ENCODE measurements around the gene FAM217A.

FAM217A gene

GRCh38 chr6:4055420-4056041 lies 23.4 kb downstream of the FAM217A start:
- no peak overlapping the region for H3K4me3 ChIP-seq (ENCODE audit: low read length)
- no peak for DNase-seq (ENCODE audit: low read depth, low spot score)
- peaks cover 9% of the 10 kb centered on the region; the same call in 1 of the 2 replicates for H3K36me3 ChIP-seq (ENCODE audit: control insufficient read depth, insufficient read depth, low read length)
- H3K27me3 ChIP-seq (ENCODE audit: control insufficient read depth, insufficient read depth, low read length) = no peaks in the 10 kb centered on the region
- H3K4me1 ChIP-seq (ENCODE audit: control insufficient read depth, insufficient read depth, low read length) = no peaks in the 10 kb centered on the region
- no peaks in the 10 kb centered on the region for H3K9me3 ChIP-seq (ENCODE audit: control insufficient read depth, insufficient read depth, low read length)
- H3K27ac ChIP-seq (ENCODE audit: low read length) = no peak overlapping the region
- WGBS (ENCODE audit: insufficient coverage, insufficient read length) = no CpG with 5 or more reads among the region's 2 CpGs

GRCh38 chr6:4049246-4049645 lies 29.7 kb downstream of the FAM217A start:
- H3K27ac ChIP-seq (ENCODE audit: low read length) = no peak overlapping the region
- DNase-seq (ENCODE audit: low read depth, low spot score) = no peak
- H3K4me1 ChIP-seq (ENCODE audit: control insufficient read depth, insufficient read depth, low read length) = no peaks in the 10 kb centered on the region
- H3K9me3 ChIP-seq (ENCODE audit: control insufficient read depth, insufficient read depth, low read length) = no peaks in the 10 kb centered on the region
- H3K4me3 ChIP-seq (ENCODE audit: low read length) = no peak overlapping the region
- no CpG with 5 or more reads among the region's 6 CpGs for WGBS (ENCODE audit: insufficient coverage, insufficient read length)
- no peaks in the 10 kb centered on the region for H3K27me3 ChIP-seq (ENCODE audit: control insufficient read depth, insufficient read depth, low read length)
- H3K36me3 ChIP-seq (ENCODE audit: control insufficient read depth, insufficient read depth, low read length) = peaks cover 13% of the 10 kb centered on the region; the same call in 1 of the 2 replicates

GRCh38 chr6:4041480-4041879 lies 37.5 kb downstream of the FAM217A start:
- no peak overlapping the region for H3K4me3 ChIP-seq (ENCODE audit: low read length)
- H3K4me1 ChIP-seq (ENCODE audit: control insufficient read depth, insufficient read depth, low read length) = no peaks in the 10 kb centered on the region
- no peaks in the 10 kb centered on the region for H3K27me3 ChIP-seq (ENCODE audit: control insufficient read depth, insufficient read depth, low read length)
- peaks cover 18% of the 10 kb centered on the region; the same call in 1 of the 2 replicates for H3K36me3 ChIP-seq (ENCODE audit: control insufficient read depth, insufficient read depth, low read length)
- no peak for DNase-seq (ENCODE audit: low read depth, low spot score)
- no peaks in the 10 kb centered on the region for H3K9me3 ChIP-seq (ENCODE audit: control insufficient read depth, insufficient read depth, low read length)
- no peak overlapping the region for H3K27ac ChIP-seq (ENCODE audit: low read length)

- no peaks in the 10 kb centered on the region for H3K9me3 ChIP-seq (ENCODE audit: control insufficient read depth, insufficient read depth, low read length)
- H3K4me3 ChIP-seq (ENCODE audit: low read length) = no peak overlapping the region
- H3K27me3 ChIP-seq (ENCODE audit: control insufficient read depth, insufficient read depth, low read length) = no peaks in the 10 kb centered on the region
- no peak overlapping the region for H3K27ac ChIP-seq (ENCODE audit: low read length)
- H3K4me1 ChIP-seq (ENCODE audit: control insufficient read depth, insufficient read depth, low read length) = no peaks in the 10 kb centered on the region
- peaks cover 18% of the 10 kb centered on the region; the same call in 1 of the 2 replicates for H3K36me3 ChIP-seq (ENCODE audit: control insufficient read depth, insufficient read depth, low read length)
- no CpG with 5 or more reads among the region's 1 CpG for WGBS (ENCODE audit: insufficient coverage, insufficient read length)
- no peak for DNase-seq (ENCODE audit: low read depth, low spot score)
Measured at GRCh38 chr6:4039348-4039747, 39.6 kb downstream of the FAM217A start.

- Histone ChIP-seq H3K9me3 (ENCODE audit: control insufficient read depth, insufficient read depth, low read length) (no peaks in the 10 kb centered on the region), H3K27ac (ENCODE audit: low read length) (no peak overlapping the region), H3K4me3 (ENCODE audit: low read length) (no peak overlapping the region), H3K36me3 (ENCODE audit: control insufficient read depth, insufficient read depth, low read length) (peaks cover 6% of the 10 kb centered on the region; the same call in 1 of the 2 replicates), H3K4me1 (ENCODE audit: control insufficient read depth, insufficient read depth, low read length) (no peaks in the 10 kb centered on the region), H3K27me3 (ENCODE audit: control insufficient read depth, insufficient read depth, low read length) (no peaks in the 10 kb centered on the region)
- no peak for DNase-seq (ENCODE audit: low read depth, low spot score)
- no CpG with 5 or more reads among the region's 5 CpGs for WGBS (ENCODE audit: insufficient coverage, insufficient read length)
Measured at GRCh38 chr6:4036581-4036980, 42.4 kb downstream of the FAM217A start.

- Histone ChIP-seq H3K9me3 (ENCODE audit: control insufficient read depth, insufficient read depth, low read length) (no peaks in the 10 kb centered on the region), H3K27ac (ENCODE audit: low read length) (no peak overlapping the region), H3K4me3 (ENCODE audit: low read length) (no peak overlapping the region), H3K36me3 (ENCODE audit: control insufficient read depth, insufficient read depth, low read length) (no peaks in the 10 kb centered on the region; the same call in 1 of the 2 replicates), H3K4me1 (ENCODE audit: control insufficient read depth, insufficient read depth, low read length) (no peaks in the 10 kb centered on the region), H3K27me3 (ENCODE audit: control insufficient read depth, insufficient read depth, low read length) (no peaks in the 10 kb centered on the region)
- DNase-seq (ENCODE audit: low read depth, low spot score) = no peak
- no CpG with 5 or more reads among the region's 9 CpGs for WGBS (ENCODE audit: insufficient coverage, insufficient read length)
Measured at GRCh38 chr6:4032475-4032874, 46.5 kb downstream of the FAM217A start.

GRCh38 chr6:4031442-4031841 lies 47.5 kb downstream of the FAM217A start:
- no CpG with 5 or more reads among the region's 1 CpG for WGBS (ENCODE audit: insufficient coverage, insufficient read length)
- Histone ChIP-seq H3K36me3 (ENCODE audit: control insufficient read depth, insufficient read depth, low read length) (no peaks in the 10 kb centered on the region), H3K27me3 (ENCODE audit: control insufficient read depth, insufficient read depth, low read length) (no peaks in the 10 kb centered on the region), H3K9me3 (ENCODE audit: control insufficient read depth, insufficient read depth, low read length) (no peaks in the 10 kb centered on the region), H3K27ac (ENCODE audit: low read length) (no peak overlapping the region), H3K4me1 (ENCODE audit: control insufficient read depth, insufficient read depth, low read length) (no peaks in the 10 kb centered on the region), H3K4me3 (ENCODE audit: low read length) (no peak overlapping the region)
- DNase-seq (ENCODE audit: low read depth, low spot score) = no peak

- no peaks in the 10 kb centered on the region for H3K27me3 ChIP-seq (ENCODE audit: control insufficient read depth, insufficient read depth, low read length)
- H3K4me1 ChIP-seq (ENCODE audit: control insufficient read depth, insufficient read depth, low read length) = no peaks in the 10 kb centered on the region
- H3K9me3 ChIP-seq (ENCODE audit: control insufficient read depth, insufficient read depth, low read length) = no peaks in the 10 kb centered on the region
- WGBS (ENCODE audit: insufficient coverage, insufficient read length) = no CpG with 5 or more reads among the region's 2 CpGs
- H3K27ac ChIP-seq (ENCODE audit: low read length) = no peak overlapping the region
- no peak overlapping the region for H3K4me3 ChIP-seq (ENCODE audit: low read length)
- no peaks in the 10 kb centered on the region for H3K36me3 ChIP-seq (ENCODE audit: control insufficient read depth, insufficient read depth, low read length)
- DNase-seq (ENCODE audit: low read depth, low spot score) = no peak
Measured at GRCh38 chr6:4030669-4031068, 48.3 kb downstream of the FAM217A start.

- no CpG with 5 or more reads among the region's 7 CpGs for WGBS (ENCODE audit: insufficient coverage, insufficient read length)
- Histone ChIP-seq H3K4me3 (ENCODE audit: low read length) (no peak overlapping the region), H3K27ac (ENCODE audit: low read length) (no peak overlapping the region), H3K27me3 (ENCODE audit: control insufficient read depth, insufficient read depth, low read length) (no peaks in the 10 kb centered on the region), H3K9me3 (ENCODE audit: control insufficient read depth, insufficient read depth, low read length) (no peaks in the 10 kb centered on the region), H3K4me1 (ENCODE audit: control insufficient read depth, insufficient read depth, low read length) (no peaks in the 10 kb centered on the region), H3K36me3 (ENCODE audit: control insufficient read depth, insufficient read depth, low read length) (no peaks in the 10 kb centered on the region)
- DNase-seq (ENCODE audit: low read depth, low spot score) = no peak
Measured at GRCh38 chr6:4029687-4030086, 49.2 kb downstream of the FAM217A start.

- Histone ChIP-seq H3K36me3 (ENCODE audit: control insufficient read depth, insufficient read depth, low read length) (no peaks in the 10 kb centered on the region), H3K9me3 (ENCODE audit: control insufficient read depth, insufficient read depth, low read length) (no peaks in the 10 kb centered on the region), H3K4me3 (ENCODE audit: low read length) (no peak overlapping the region), H3K4me1 (ENCODE audit: control insufficient read depth, insufficient read depth, low read length) (no peaks in the 10 kb centered on the region), H3K27ac (ENCODE audit: low read length) (no peak overlapping the region), H3K27me3 (ENCODE audit: control insufficient read depth, insufficient read depth, low read length) (no peaks in the 10 kb centered on the region)
- DNase-seq (ENCODE audit: low read depth, low spot score) = no peak
Measured at GRCh38 chr6:4028051-4028450, 50.9 kb downstream of the FAM217A start.

GRCh38 chr6:4025681-4026080 lies 53.3 kb downstream of the FAM217A start:
- Histone ChIP-seq H3K4me3 (ENCODE audit: low read length) (no peak overlapping the region), H3K27me3 (ENCODE audit: control insufficient read depth, insufficient read depth, low read length) (no peaks in the 10 kb centered on the region), H3K27ac (ENCODE audit: low read length) (no peak overlapping the region), H3K4me1 (ENCODE audit: control insufficient read depth, insufficient read depth, low read length) (no peaks in the 10 kb centered on the region), H3K36me3 (ENCODE audit: control insufficient read depth, insufficient read depth, low read length) (no peaks in the 10 kb centered on the region), H3K9me3 (ENCODE audit: control insufficient read depth, insufficient read depth, low read length) (no peaks in the 10 kb centered on the region)
- WGBS (ENCODE audit: insufficient coverage, insufficient read length) = no CpG with 5 or more reads among the region's 1 CpG
- no peak for DNase-seq (ENCODE audit: low read depth, low spot score)
